Measurements from ENCODE around the gene SHCBP1L. TPM values are rescaled to one million over a fixed set of nuclear protein-coding genes. Genes with fewer than 3 reads are reported as not detected.

SHCBP1L gene
- total RNA-seq, 2 donors from 2014 or later, result not detected

DNA sequence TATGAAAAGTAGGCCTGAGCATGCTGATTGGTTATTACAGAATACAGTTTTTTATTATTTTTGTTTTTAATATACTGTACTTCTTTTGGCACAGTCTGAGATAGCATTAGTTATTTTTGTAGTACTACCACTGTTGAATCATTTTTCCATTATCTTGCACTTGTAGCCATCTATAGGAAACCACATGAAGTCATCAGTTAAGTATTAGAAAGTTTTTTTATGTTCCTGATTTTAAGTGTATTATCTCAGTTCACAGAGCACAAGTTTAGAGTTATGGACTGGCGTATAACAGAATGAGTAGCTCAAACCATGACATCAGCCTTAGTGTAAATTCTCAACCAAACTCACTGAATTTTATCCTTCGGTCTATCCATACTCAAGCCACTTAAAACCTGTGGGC, 91.0 kb downstream of the SHCBP1L start:
- intact Hi-C loops (cut with DNase I), result no loop called here
- no peak for DNase-seq (ENCODE audit: low spot score)

DNA sequence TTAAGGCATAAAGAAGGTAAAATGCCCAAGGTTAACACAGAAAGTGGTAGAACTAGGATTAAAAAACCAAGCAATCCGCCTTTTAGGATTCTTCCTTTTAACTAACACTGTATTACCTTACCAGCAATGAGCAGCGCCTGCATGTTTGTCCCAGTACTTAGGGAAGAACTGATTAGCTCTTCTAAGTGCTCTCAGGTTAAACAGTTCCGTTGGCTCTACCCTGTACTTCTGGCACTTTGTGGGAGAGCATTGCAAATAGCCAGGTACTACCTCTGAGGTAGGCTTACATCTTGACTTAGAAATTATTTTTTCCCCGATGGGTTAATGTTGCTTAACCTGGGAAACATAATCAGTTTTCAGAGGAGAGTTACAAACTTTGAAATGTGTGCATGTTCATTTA, 92.3 kb downstream of the SHCBP1L start:
- DNase-seq (ENCODE audit: low spot score), result no peak
- intact Hi-C loops (cut with DNase I), result no loop called here

DNA sequence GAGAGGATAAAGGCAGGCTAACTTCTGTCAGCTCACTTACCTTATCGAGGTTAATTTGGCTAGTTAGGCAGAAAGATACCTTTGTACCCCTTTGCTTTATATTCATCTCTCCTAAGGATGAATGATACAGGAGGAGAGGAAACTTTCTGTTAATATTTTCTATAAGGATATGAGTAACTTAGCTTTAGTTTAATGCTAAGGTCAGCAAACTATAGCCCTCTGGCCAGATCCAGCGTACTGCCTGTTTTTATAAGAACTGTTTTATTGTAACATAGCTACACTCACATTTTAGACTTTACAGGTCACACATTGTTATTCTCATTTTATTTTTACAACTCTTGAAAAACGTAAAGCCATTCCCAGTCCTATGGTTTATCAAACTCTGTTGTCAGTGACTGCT, 95.8 kb downstream of the SHCBP1L start:
- DNase-seq (ENCODE audit: low spot score), result no peak
- intact Hi-C loops (cut with DNase I), result no loop called here

DNA sequence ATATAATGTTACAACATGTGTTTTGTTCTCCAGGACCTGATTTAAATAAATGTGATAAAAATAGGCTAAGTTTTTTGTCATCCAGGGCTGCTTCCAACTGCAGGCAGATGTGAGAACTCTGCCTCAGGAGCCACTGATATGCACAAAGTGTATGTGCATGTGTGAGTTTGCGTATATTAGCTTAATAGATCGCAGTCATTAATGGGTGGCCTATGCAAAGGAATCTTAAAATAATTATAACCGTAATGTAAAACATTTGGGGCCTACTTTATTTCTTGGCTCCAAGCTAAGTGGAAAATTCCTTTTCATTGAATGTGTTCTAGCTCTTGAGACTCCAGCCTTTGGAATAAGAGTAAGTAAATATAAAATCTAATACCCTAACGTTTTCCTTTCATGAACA, 97.1 kb downstream of the SHCBP1L start:
- no peak for DNase-seq (ENCODE audit: low spot score)
- intact Hi-C loops (cut with DNase I), result no loop called here

DNA sequence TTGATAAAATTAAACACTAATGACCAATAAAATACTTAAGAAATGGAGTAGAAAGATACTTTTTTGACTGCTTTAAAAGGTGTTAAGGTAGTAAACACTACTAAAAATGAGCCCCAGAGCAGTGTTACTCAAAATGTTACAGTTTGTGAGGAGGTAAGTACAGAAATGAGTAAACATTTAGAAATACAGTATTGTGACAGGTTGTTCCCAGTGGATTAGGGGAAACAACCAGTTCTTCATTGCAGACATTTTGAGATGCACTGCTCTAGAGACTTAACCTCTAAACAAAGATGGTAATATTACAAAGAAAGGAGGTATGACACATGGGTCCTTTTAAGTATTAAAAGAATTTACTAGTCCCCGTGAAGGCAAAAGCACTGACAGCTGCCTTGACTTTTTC, 101.1 kb downstream of the SHCBP1L start:
- intact Hi-C loops (cut with DNase I), result no loop called here
- DNase-seq (ENCODE audit: low spot score), result no peak

DNA sequence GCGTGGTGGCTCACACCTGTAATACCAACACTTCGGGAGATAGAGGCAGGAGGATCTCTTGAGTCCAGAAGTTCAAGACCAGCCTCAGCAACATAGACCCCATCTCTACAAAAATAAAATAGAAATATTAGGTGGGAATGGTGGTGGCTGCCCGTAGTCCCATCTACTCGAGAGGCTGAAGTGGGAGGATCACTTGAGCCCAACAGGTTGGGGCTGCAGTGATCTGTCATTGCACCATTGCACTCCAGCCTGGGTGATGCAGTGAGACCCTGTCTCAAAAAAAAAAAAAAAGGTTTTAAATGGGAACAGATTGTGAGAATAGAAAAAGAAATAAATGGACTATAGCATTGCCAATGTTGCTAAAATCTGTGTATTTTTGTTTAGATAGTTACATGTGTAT, 102.6 kb downstream of the SHCBP1L start:
- intact Hi-C loops (cut with DNase I), result no loop called here
- no peak for DNase-seq (ENCODE audit: low spot score)

Other genes with a start within 250 kb of the SHCBP1L start
- gene NPL, start 163.4 kb downstream of the SHCBP1L start, total RNA-seq, result 10 to 100 TPM; 11.9 to 25.2 TPM
- gene DHX9, start 113.8 kb downstream of the SHCBP1L start, total RNA-seq, result 100 to 1,000 TPM in 1 of 2 donors, 10 to 100 TPM in 1; 95.6 to 106 TPM
- gene LAMC1, start 70.3 kb upstream of the SHCBP1L start, total RNA-seq, result 100 to 1,000 TPM; 230 to 254 TPM
- gene LAMC2, start 233.1 kb upstream of the SHCBP1L start, total RNA-seq, result 1 to 10 TPM; 1.7 to 2.9 TPM